Activated CD4-positive, CD25-positive, alpha-beta regulatory T cell treated with anti-CD3 and anti-CD28 coated beads, Interleukin-2, amount 50 U/mL, for 24 hours (primary cell): ENCODE measurements around the gene PRUNE1.

Experiments used
- ATAC-seq, 2 donors: fragments of 150-1000 bp; cut with Tn5 transposase; one replicate each; pipeline ENCODE4 v1.10.0; 2021; ENCODE audit warnings: mild to moderate bottlenecking in 1 of 2, moderate library complexity in 1 of 2

PRUNE1 gene

GRCh38 chr1:150976879-150977694 is 31.2 kb upstream of the PRUNE1 start:
- ATAC-seq = peak; percentile 36 to 58

GRCh38 chr1:150979092-150980056 is 28.9 kb upstream of the PRUNE1 start:
- ATAC-seq = peak; percentile 58 to 68

GRCh38 chr1:150981177-150981804 is 27.0 kb upstream of the PRUNE1 start:
- ATAC-seq = no peak

- no peak for ATAC-seq
Observed at GRCh38 chr1:150981805-150982712, 26.2 kb upstream of the PRUNE1 start, which contains the start of gene ANXA9. Gene ANXA9 (plus strand): TSS chr1:150982292. CDS start chr1:150983106, 814 bp downstream.

GRCh38 chr1:150985179-150985825 is 22.9 kb upstream of the PRUNE1 start:
- ATAC-seq = no peak

GRCh38 chr1:150987924-150988323 is 20.3 kb upstream of the PRUNE1 start:
- no peak for ATAC-seq

- ATAC-seq = no peak
Observed at GRCh38 chr1:150992626-150993025, 15.6 kb upstream of the PRUNE1 start.

- no peak for ATAC-seq
Observed at GRCh38 chr1:150994248-150994647, 14.0 kb upstream of the PRUNE1 start.

- ATAC-seq = no peak
Observed at GRCh38 chr1:150995460-150995859, 12.8 kb upstream of the PRUNE1 start.

- no peak for ATAC-seq
Observed at GRCh38 chr1:150995896-150996295, 12.4 kb upstream of the PRUNE1 start.

GRCh38 chr1:150997126-150997872 is 10.9 kb upstream of the PRUNE1 start:
- ATAC-seq = no peak

GRCh38 chr1:150997949-150998348 is 10.3 kb upstream of the PRUNE1 start:
- no peak for ATAC-seq

- peak; percentile 51 to 68 for ATAC-seq
Observed at GRCh38 chr1:150999051-150999674, 9.1 kb upstream of the PRUNE1 start.

- ATAC-seq = no peak
Observed at GRCh38 chr1:150999926-151000325, 8.3 kb upstream of the PRUNE1 start.

GRCh38 chr1:151000408-151000807 is 7.8 kb upstream of the PRUNE1 start:
- no peak for ATAC-seq

- no peak for ATAC-seq
Observed at GRCh38 chr1:151001602-151002001, 6.6 kb upstream of the PRUNE1 start.

GRCh38 chr1:151002051-151002450 is 6.2 kb upstream of the PRUNE1 start:
- no peak for ATAC-seq

- no peak for ATAC-seq
Observed at GRCh38 chr1:151002611-151003010, 5.6 kb upstream of the PRUNE1 start.

GRCh38 chr1:151003180-151003579 is 5.1 kb upstream of the PRUNE1 start:
- ATAC-seq = no peak

- no peak for ATAC-seq
Observed at GRCh38 chr1:151005729-151006319, 2.4 kb upstream of the PRUNE1 start.
